Glomerular visceral epithelial cell (primary cell): Measurements from ENCODE around the gene RAB11FIP4.

Experiments used
- DNase-seq: peaks from one replicate; pipeline ENCODE4 v3.0.0-alpha.2; 2016; ENCODE audit errors: extremely low spot score

Gene RAB11FIP4

DNA sequence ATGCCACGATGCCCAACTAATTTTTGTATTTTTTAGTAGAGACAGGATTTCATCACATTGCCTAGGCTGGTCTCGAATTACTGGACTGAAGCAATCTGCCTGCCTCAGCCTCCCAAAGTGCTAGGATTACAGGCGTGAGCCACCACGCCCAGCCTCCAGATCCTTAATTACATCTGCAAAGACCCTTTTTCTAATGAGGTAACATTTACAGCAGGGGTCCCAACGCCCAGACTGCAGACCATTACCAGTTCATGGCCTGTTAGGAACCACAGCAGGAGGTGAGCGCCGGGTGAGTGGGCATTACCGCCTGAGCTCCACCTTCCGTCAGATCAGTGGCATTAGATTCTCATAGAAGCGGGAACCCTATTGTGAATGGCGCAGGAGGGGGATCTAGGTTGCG lies 4.0 kb upstream of the RAB11FIP4 start:
- DNase-seq = no peak

DNA sequence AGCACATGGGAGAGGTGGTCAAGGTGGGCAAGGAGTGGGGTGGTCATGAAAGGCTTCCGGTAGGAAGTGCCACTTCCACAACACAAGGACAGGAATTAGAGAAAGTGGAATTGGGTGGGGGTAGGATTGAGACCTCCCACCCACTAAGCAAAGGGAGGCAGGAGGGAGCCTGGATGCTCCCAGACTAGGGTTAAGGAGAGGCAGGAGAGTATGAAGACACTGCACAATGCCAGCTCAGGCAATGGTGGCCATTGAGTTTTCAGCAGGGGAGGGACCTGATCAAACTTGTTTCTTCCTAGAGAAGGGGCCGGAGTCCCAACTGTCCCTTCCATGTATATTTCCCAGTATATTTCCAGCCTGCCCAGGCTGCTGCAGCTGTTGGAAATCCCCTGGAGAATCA lies 3.1 kb upstream of the RAB11FIP4 start:
- DNase-seq = no peak

DNA sequence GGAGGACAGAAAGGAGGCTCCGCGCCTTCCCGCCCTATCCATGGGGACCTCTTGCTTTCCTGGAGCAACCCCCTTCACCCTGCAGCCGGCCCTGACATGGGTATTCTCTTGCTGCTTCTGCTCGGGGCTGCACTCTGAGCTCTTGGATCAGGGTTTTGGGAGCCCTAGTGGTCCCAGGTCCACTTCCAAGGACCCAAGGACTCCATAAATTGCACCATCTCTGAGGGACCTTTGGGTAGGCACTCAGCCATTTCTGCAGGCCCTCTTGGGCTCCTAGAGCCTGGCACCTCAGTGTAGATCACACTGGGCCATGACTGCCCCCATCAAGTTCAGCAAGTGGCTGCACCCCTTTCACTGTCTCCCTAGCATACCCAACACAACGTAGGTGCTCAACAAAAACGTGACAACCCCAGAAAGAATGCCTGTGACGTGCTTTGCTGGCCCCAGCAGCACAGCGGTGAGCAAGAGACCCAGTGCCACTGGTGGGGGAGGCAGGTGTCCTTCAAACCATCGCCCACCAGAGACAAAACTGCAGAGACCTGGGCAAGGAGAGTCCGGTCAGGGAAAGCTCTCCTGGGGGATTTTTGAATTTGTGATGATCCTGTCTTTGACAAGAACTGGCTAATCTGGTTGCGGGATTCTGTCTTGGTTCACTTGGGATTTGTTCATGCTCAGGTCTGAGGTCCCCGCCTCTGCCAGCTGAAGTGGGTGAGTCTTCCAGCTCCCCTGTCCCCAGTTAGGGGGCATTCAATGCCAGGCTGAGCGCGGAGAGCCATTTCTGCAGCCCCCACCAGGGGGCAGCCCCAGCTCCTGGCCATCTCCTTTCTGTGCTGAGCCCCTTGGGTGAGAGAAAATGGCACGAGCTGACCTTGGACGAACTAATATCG lies 2.5 kb upstream of the RAB11FIP4 start:
- peak; percentile 26 for DNase-seq

DNA sequence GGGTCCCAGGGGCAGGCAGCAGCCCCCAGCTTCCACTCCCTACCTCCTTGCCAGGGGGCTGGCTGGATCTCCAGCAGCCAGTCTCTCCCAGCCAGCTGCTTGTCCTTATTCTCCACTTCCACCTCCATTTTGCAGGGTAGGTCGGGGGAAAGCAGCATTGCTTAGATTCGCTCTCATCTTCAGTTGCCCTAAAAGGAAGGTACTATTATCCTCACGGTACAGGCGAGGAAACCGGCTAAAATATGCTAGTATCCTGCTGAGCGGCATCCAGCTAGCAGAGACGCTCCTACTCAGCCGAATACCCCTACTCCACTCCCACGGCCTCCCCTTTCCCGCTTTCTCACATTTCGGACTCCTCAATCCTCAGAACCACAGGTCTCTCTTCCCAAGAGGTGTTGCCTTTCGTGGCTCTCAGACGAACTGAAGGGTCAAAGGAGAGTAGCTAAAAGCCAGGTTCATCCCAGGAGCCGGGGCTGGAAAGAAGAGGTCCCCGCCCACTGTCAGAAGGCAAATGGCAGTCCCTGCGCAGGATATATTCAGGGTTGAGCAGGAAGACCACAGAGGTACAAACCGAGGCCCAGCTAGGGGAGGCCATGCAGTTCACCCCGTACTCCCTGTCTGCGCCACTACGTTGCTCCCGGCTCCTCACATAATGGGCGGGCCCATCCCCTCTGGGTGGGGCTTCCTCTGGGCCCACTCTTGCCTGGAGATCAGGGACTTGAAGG lies 1.7 kb upstream of the RAB11FIP4 start:
- DNase-seq = no peak

DNA sequence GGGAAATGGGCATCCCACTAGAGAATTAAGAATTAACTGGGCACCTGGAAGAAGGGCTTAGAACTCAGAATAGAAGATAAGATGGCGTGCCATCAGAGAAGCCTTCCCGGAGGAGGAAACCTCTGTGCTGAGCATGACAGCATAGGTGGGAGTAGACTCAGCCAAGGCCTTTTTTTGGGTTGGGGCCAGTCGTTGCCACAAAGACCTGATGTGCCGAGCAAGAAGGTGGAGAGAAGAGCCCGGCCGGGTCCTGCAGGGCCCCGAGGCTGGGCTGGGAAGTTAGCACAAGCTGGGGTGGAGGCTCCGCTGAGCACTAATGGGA lies 1.1 kb upstream of the RAB11FIP4 start:
- no peak for DNase-seq

DNA sequence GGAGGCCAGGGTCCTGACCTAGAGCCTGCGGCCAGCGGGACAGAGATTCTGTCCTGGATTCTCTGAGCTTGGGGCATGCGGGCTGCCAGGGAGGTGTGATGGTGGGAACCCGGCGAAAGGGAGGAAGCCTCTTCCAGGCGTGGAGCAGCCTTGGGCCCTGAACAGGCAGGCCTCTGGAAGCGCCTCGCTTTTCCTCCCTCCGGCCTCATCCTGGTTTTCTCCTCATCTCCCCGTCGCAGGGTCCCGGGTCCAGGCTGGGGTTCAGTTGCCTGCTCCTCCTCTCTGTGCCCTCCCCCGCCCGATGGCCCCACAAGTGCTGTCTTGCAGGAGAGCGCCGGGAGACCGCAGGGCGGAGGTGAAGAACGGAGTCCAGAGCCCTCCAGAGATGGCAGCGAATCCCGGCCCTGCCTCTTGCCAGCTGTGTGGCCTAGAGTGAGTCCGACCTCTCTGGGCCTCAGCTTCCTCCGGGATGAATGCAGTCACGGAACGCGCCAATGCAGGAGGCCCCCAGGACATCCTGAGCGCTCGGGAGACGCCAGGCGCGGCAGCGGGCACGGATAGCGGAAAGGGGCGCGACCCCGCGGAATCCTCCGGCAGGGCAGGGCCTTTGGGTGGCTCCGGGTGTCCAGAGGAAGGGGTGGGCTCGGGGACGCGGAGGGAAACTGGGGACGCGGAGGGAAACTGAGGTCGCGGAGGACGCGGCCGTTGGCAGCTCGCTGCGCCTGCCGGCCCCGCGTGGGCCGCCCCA lies 553 bp upstream of the RAB11FIP4 start:
- DNase-seq = no peak

DNA sequence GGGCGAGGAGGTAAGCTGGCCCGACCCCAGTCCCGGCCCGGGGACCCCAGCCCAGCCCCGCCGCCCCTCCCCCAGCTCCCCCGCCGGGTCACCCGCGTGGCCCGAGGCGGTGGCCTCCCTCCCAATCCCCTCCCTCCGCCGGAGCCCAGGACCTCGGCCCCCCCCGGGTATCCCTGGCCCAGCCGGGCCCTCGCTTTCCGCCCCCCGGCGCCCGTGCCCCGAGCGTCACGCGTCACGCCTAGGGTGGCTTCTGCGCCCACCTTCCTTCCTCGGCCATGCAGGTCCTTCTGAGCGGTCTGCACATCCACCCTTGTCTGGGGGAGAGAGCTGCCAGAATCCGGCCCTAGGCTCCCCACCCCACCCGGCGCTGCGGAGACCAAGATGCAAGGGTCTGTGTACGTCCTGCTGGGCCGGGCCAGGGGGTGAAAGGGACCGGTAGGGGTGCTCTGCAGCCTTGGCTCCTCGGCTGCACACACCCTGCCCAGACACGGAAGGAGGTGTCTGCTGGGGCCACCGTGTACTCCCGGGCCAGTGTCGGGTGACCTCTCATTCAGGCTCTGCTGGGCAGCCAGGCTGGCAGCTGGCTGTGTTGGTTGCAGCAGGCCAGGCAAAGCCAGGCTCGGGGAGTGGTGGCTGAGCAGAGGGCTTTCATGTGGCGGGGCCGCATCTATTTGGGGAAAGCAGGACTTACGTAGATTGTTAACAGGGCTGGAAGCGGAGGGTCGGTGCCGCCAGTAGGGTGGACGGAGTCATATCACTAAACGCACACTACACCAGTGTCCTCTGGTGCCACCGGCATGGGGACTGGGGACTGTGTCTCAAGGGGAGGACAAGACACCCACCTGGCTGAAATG lies 754 bp downstream of the RAB11FIP4 start:
- DNase-seq = no peak

DNA sequence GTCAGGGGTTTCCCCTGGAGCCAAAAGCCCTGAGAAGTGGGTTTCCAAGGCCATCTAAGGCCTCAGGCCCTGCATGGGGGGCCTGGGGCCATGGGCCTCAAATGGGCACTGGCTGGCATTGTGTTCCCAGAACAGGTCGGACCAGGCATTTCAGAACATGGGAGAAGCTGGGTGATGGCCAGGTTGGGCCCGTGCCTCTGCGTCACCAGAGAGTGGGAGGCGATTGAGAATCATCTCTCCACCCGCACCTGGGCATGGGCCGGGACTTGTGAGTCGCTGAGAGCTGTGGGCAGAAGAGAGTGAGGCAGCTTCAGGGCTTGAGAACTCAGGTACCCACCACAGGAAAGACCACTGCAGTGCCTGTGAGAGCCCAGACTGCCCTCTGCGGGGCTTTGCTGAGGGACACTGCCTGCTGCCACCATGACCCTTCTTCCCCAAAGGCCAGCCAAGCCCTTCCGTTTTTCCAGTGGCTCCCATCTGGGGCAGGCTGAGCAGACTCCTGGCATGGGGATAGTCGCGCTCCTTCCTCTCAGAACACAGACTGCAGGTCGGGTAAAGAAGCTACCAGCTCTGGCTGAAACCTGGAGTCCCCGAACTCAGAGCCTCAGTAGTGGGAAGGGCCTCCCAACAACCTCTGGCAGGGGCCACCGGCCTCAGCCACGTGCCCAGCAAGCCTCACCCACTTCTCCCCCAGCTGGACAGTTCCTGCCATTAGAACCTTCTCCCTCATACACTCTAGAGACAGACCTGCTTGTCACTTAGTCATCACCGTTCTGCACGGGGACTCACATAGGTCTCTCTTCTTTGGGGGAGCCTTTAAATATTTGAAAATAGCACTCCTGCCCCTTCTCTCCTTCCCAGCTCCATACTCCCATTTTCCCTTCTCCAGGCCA lies 1.6 kb downstream of the RAB11FIP4 start:
- DNase-seq = no peak

DNA sequence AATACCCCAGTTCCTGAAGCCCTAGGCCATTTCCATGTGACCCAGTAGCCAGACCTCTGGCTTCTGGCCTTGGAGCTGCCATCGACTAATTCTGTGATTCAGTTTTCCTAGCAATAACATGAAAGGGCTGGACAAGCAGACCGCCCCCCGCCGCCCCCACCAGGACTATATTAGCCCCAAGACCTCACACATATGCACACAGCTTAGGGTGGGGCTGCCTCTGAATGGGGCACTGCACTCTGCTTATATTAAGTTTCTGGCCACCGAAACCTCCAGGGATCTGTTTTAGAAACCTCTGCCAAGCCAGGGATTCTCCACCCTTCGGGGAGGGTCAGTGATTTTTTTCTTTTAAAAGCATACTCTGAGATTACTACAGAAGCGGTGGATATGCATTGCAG lies 2.3 kb downstream of the RAB11FIP4 start:
- no peak for DNase-seq

DNA sequence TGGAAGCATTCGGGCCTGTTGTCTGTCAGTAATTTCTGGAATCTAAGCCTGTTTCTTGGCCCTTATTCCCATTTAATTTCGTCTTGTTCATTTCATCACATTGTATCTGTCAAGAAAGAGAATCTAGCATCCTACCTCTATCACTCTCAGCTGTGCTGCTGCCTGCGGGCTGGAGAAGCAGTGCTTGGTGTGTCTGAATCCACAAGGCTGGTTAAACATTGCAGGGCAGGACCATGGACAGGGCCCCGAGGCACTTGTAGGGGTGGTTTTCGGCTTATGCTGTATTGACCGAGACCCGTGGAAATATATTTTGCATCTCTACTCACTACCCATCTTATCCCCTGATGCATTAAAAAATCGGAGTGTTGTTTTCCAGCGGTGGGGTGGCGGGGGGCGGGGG lies 3.1 kb downstream of the RAB11FIP4 start:
- DNase-seq = peak; percentile 69

DNA sequence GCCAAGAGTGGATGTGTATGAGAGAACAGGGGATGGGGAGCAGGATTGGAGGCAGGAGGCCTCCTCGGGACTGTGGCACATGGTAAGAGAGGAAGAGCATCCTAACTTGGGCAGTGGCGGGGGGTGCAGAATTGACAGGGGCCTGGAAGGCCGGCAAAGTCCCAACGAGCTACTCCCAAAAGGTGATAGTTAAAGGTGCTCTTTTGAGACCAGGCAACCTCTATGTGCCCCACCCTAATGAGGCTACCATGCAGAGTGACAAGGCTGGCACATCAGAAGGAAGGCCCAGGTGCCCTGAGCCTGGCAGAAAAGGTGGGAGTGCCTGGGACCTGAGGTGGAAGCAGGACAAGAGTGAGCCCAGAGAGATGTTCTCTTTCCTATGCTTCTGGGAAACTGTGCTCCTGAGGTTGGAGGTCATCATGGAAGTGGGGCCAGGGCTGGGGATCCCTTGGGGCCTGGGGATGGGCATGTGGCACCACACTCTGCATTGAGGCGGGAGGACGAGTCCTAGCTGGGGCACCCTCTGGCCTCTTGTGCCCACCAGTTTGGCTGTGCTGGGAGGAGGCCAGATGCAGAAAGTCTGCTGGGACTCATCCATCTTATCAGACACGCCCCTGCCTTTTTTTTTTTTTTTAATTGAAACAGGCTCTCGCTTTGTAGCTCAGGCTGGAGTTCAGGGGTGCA lies 5.9 kb downstream of the RAB11FIP4 start:
- no peak for DNase-seq

DNA sequence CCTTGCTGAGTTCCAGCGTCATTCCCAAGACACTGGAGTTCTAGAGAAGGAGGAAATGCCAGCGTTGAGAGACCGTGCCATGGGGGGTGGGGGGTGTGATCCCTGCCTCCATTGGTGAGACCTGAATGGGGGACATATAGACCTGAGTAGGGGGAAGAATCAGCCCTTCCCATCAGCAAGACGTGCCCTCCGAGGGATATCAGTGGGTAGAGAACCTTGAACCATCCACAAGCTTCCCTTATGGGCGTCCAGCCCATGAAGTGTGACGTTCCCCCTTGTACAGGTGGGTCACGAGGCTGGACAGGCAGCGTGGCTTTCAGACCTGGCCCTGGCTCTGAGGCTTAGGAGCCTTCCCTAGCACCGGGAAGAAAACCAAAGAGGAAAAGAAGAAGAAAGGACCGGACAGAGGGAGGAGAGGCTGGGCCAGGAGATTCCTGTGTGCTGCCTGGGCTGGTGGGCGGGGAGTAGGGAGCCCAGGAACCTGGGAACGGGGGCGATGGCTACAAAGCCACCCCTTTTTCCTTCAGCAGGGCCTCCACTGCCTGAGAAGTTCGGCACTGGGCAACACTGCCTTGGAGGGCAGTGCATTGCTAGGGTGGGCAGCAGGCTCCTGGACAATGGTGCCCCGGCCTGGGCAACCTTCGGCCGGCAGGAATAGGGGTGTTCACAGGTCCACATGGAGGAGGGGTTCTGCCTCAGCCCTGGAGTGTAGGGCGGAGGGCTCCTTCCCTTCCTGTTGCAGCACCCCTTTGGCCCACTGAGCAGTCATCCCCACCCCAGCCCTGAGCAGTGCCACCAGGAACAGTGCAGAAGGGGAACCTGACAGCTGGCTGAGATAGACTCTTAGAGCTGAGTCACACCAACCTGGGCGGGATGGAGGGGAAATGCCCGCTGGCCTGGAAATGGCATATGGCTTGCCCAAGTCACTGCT lies 7.2 kb downstream of the RAB11FIP4 start:
- DNase-seq = no peak

DNA sequence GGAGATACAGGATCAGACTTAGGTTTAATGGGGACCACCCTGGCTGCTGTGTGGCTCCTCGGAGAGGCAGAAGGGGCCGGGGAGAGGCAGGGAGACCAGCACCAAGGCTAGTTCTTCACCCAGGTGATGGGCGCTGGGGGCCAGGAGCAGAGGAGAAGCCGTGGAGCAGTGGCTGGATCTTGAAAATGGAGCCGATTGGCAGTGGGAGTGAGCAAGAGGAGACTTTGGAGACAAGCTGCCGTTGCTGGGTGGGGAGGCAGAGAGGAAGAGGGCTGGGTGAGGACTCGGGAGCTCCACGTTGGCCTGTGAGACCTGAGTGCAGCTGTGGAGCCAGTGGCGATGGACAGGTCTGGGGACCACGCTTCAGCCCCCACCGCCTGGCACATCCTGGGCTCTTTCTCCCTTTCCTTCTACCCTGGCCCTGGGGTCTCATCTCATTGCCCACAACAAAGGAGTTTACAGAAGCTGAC lies 9.0 kb downstream of the RAB11FIP4 start:
- no peak for DNase-seq

DNA sequence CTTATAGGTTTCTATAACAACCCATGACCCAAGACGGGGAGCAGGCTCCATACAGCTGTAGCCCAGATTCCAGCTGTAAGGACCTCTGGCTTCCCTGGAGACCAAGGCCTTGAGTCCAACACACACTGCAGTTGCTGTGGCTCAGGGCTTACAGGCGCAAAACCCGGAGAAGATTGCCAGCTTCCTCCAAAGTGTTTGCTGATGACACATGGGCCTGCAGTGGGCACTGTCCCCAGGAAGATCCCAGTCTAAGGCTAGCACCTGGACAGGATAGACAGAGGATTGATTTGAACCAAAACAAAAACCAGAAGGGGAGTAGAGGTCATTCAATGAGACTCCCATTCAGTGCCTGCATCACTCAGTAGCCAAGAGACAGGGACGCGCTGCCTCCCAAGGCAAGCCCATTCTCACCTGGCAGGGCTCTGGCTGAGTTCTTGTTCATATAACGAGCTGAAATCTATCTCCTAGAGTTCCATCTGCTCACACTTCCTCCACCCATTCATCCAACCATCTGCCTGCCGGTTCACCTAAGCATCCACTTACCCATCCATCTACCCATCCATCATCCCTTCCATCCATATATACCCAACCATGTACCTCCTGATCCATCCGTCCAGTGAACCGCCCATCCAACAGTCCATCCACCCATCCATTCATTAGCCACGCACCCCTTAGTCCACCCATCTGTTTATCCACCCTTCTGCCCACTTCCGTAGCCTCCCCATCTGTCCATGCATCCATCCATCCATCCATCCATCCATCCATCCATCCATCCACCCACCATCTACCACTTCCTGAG lies 10.2 kb downstream of the RAB11FIP4 start:
- no peak for DNase-seq

DNA sequence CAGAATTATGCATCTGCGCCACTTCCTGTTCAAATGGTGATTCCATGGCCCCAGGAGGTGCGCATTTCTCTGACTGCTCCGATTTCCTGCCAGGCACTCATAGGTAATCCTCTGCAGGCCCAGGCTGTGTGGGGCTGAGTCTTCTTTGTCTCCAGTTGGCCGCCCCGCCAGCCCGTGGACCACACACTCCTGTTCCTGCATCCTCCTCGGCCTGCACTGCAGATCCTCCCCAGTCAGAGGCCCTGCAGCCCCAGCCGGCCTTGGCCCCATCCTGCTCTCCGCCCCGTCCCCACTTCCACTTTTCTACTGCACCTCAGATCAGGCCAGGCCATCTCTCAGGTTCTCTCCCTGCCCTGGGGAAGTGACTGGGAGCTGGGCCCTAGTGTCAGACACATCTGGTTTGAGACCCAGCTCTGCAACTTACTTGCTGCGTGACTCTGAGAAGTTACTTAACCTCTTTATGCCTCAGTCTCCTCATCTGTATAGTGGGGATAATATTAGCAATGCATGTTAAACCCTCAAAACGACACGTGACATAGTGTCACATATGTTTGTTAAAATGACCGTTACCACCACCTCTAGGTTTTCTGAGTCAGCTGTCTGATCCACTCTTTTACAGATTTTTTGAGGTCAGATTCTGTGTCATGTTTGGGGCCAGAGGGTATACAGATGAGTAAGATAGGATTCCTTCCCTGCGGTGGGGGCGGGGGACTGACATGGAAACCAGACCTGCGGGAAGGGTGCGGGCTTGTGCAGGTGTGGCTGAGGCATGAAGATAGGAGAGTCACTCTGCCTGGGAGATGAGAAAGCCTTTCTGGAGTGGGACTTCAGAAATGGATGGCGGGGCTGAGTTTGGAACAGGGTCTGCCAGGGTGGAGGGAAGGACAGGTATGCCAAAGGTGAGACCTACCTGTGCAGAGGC lies 12.8 kb downstream of the RAB11FIP4 start:
- no peak for DNase-seq

DNA sequence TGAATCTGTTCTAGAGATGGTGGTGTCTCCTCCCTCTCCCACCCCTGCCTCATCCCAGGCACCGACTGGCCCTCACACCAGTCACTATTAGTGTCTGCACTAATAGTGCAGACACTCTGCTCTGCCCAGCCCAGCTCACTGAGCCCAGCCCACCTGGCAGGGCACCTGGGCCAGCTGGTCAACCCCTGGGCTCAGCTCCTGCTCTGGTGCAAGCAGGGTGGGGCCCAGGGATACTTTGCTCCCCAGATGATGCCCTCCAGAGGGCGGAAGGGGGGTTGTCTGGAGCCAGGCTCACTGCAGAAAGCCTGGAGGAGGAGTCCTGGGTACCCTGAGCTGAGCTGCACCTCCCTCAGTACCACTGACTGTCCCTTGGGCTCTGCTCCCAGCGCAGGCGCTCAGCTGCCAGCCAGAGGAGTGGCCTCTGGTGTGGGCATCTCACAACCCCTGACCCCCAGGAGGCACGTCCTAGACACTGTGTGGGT lies 14.5 kb downstream of the RAB11FIP4 start:
- DNase-seq = no peak

DNA sequence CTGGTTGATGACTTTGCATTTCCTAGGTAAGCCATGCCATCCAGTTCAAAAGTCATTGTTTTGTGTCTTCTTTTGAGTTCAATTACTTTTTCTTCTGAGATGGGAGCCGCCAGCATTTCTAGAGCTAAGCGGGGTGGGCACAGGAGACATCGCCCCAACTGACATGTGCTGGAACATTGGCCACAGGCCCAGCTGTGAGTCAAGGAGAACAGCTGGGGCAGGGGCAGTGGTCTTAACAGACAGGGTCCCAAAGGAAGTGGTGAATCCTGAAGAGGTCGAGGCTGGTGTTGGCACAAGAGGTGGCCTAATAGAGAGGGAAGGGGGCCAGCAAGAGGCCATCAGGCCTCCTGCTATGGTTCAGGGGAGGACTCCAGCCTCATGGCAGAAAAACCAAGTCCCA lies 17.1 kb downstream of the RAB11FIP4 start:
- no peak for DNase-seq
